HEK293T (cell line): ENCODE results near the gene INS.

Experiments used
- CTCF ChIA-PET: fragments of 350-600 bp; formaldehyde crosslinking; extraction: SDS; loops from one replicate; lab custom pipeline; 2021; ENCODE audit warnings: antibody characterized with exemption, inconsistent platforms; lab: Yijun Ruan, JAX
- POLR2A ChIA-PET: fragments of 350-600 bp; formaldehyde crosslinking; extraction: SDS; loops from one replicate; lab custom pipeline; 2020; ENCODE audit warnings: antibody characterized with exemption, inconsistent platforms; lab: Yijun Ruan, JAX
- DNase-seq: peaks from one replicate; pipeline ENCODE4 v3.0.0; 2012; ENCODE audit warnings: mixed read lengths; ENCODE audit errors: extremely low spot score
- ARNT ChIP-seq: fragments of 450-650 bp; IDR thresholded peaks from 2 replicates; pipeline ENCODE4 v1.6.1; 2017; ENCODE audit warnings: mild to moderate bottlenecking
- BHLHE40 ChIP-seq: fragments of 450-650 bp; IDR thresholded peaks from 2 replicates; pipeline ENCODE4 v1.6.1; 2016; ENCODE audit warnings: mild to moderate bottlenecking, moderate library complexity, borderline replicate concordance
- CTBP1 ChIP-seq: fragments of 450-650 bp; IDR thresholded peaks from 2 replicates; pipeline ENCODE4 v1.6.1; 2016; ENCODE audit warnings: borderline replicate concordance
- ELF4 ChIP-seq: fragments of 450-650 bp; IDR thresholded peaks from 2 replicates; pipeline ENCODE4 v1.6.1; 2017; ENCODE audit warnings: antibody characterized with exemption
- FOXA1 ChIP-seq: fragments of 450-650 bp; IDR thresholded peaks from 2 replicates; pipeline ENCODE4 v1.6.1; 2016; ENCODE audit warnings: mild to moderate bottlenecking
- FOXK2 ChIP-seq: fragments of 450-650 bp; IDR thresholded peaks from 2 replicates; pipeline ENCODE4 v1.6.1; 2016; ENCODE audit warnings: mild to moderate bottlenecking
- FOXM1 ChIP-seq: fragments of 450-650 bp; IDR thresholded peaks from 2 replicates; pipeline ENCODE4 v1.6.1; 2017; ENCODE audit warnings: mild to moderate bottlenecking, borderline replicate concordance
- HDGF ChIP-seq: fragments of 450-650 bp; IDR thresholded peaks from 2 replicates; pipeline ENCODE4 v1.6.1; 2017; ENCODE audit warnings: antibody characterized with exemption, borderline replicate concordance
- L3MBTL2 ChIP-seq: fragments of 450-650 bp; conservative IDR thresholded peaks from 2 replicates; pipeline ENCODE4 v1.6.1; 2016; ENCODE audit warnings: mild to moderate bottlenecking
- LEF1 ChIP-seq: fragments of 450-650 bp; IDR thresholded peaks from 2 replicates; pipeline ENCODE4 v1.6.1; 2017; ENCODE audit warnings: mild to moderate bottlenecking, borderline replicate concordance
- NFRKB ChIP-seq: fragments of 450-650 bp; IDR thresholded peaks from 2 replicates; pipeline ENCODE4 v1.6.1; 2016; ENCODE audit warnings: mild to moderate bottlenecking, moderate library complexity
- PKNOX1 ChIP-seq: fragments of 450-650 bp; IDR thresholded peaks from 2 replicates; pipeline ENCODE4 v1.6.1; 2016
- SP1 ChIP-seq: fragments of 450-650 bp; IDR thresholded peaks from 2 replicates; pipeline ENCODE4 v1.6.1; 2017
- SUZ12 ChIP-seq: fragments of 450-650 bp; IDR thresholded peaks from 2 replicates; pipeline ENCODE4 v1.6.1; 2016; ENCODE audit warnings: mild to moderate bottlenecking
- TARDBP ChIP-seq: fragments of 450-650 bp; IDR thresholded peaks from 2 replicates; pipeline ENCODE4 v1.6.1; 2016
- ZNF384 ChIP-seq: fragments of 450-650 bp; IDR thresholded peaks from 2 replicates; pipeline ENCODE4 v1.6.1; 2016

The INS gene

GRCh38 chr11:2135648-2136201 lies 25.3 kb downstream of the INS start:
- TF ChIP-seq CTBP1: no peak
- no peak for TF ChIP-seq FOXA1
- TF ChIP-seq FOXM1: no peak
- no peak for TF ChIP-seq ARNT
- TF ChIP-seq FOXK2: no peak
- TF ChIP-seq SUZ12: no peak
- TF ChIP-seq HDGF: no peak
- TF ChIP-seq L3MBTL2: no peak
- TF ChIP-seq BHLHE40: no peak
- TF ChIP-seq LEF1: no peak
- no peak for TF ChIP-seq TARDBP
- no peak for TF ChIP-seq SP1
- no peak for TF ChIP-seq NFRKB
- TF ChIP-seq PKNOX1: no peak
- TF ChIP-seq ZNF384: no peak
- TF ChIP-seq ELF4: no peak
- no peak for DNase-seq
- ChIA-PET POLR2A (no interaction called here), CTCF (no interaction called here)

GRCh38 chr11:2135018-2135569 lies 25.9 kb downstream of the INS start:
- ChIA-PET POLR2A (no interaction called here), CTCF (no interaction called here)
- no peak for TF ChIP-seq BHLHE40
- no peak for TF ChIP-seq LEF1
- no peak for TF ChIP-seq CTBP1
- TF ChIP-seq ARNT: no peak
- TF ChIP-seq ELF4: no peak
- no peak for TF ChIP-seq SUZ12
- no peak for TF ChIP-seq L3MBTL2
- TF ChIP-seq FOXM1: no peak
- TF ChIP-seq PKNOX1: no peak
- TF ChIP-seq SP1: no peak
- no peak for TF ChIP-seq TARDBP
- no peak for TF ChIP-seq FOXK2
- no peak for TF ChIP-seq HDGF
- TF ChIP-seq NFRKB: no peak
- no peak for TF ChIP-seq ZNF384
- TF ChIP-seq FOXA1: no peak
- no peak for DNase-seq

GRCh38 chr11:2134022-2135010 lies 26.7 kb downstream of the INS start:
- ChIA-PET POLR2A (no interaction called here), CTCF (no interaction called here)
- DNase-seq: no peak
- TF ChIP-seq PKNOX1: no peak
- TF ChIP-seq SUZ12: no peak
- TF ChIP-seq FOXM1: no peak

GRCh38 chr11:2133241-2134021 lies 27.6 kb downstream of the INS start:
- POLR2A ChIA-PET: no interaction called here
- no peak for DNase-seq
- TF ChIP-seq TARDBP (no peak), FOXA1 (no peak), LEF1 (no peak), FOXK2 (no peak), ARNT (no peak), CTBP1 (no peak), FOXM1 (no peak), SP1 (no peak), ZNF384 (no peak), L3MBTL2 (no peak), HDGF (no peak), PKNOX1 (no peak), BHLHE40 (no peak), SUZ12 (no peak), NFRKB (no peak), ELF4 (no peak)
- CTCF ChIA-PET: no interaction called here

GRCh38 chr11:2132874-2133240 lies 28.2 kb downstream of the INS start:
- ChIA-PET POLR2A (no interaction called here), CTCF (no interaction called here)
- DNase-seq: no peak
- TF ChIP-seq CTBP1 (no peak), ELF4 (no peak), NFRKB (no peak), ZNF384 (no peak), PKNOX1 (no peak), FOXK2 (no peak), LEF1 (no peak), HDGF (no peak), BHLHE40 (no peak)
